SH-SY5Y (cell line): ENCODE results near the gene WNT8A.

Source experiments
- GATA2 ChIP-seq: IDR thresholded peaks from 2 replicates; pipeline ENCODE4 v1.6.1; 2011; ENCODE audit warnings: mild to moderate bottlenecking, low read depth, low read length
- GATA3 ChIP-seq: IDR thresholded peaks from 2 replicates; pipeline ENCODE4 v1.6.1; 2011; ENCODE audit warnings: low read depth, mild to moderate bottlenecking, low read length, moderate library complexity

DNA sequence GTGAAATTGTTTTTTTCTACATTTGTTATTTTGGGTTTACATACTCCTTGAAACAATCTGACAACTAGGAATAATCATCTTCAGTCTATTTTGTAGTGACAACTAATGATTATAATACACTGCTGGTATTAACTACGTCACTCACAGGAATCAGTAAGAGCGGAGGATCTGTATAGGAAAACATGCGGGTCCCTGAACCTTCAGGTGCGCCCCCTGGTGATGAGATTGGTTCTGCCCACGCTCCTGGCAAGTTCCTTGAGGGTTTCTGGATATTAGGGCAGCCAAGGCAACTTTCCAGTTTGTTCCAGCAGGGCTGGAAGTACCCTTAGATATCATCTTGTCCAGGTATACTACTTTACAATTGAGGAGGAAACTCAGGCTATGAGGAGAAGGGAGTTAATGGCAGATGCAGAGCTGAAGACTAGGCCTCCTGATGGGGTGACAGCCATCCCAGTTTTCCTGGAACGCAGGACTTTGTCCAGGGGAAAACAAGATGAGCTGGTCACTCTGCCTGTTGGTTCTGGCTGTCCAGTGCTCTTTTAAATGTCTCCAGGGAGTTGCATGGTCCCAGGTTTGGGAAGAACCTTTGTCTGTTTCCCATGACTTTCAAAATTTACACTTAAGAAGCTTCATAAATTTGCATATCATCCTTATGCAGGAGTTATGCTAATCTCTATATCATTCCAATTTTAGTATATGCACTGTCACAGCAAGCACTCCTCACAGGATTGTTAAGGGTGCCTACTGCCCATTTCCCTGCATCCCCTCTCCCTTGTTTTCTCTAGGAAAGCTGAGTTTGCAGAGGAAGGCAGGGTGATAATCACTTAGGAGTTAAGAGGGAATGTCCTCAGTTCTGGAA lies 14.9 kb upstream of the WNT8A start:
- TF ChIP-seq GATA2 (no peak), GATA3 (no peak)
